TTC549 (cell line): ENCODE data around the gene MED15.
"Not testable (repeated sequence)": the region's sequence is repeated elsewhere in the genome, so short reads cannot be mapped to it uniquely, and the experiment has no call there.

Experiments used
- FAIRE-seq: peaks from 2 replicates; lab custom pipeline; 2012; peaks lifted over from hg19 to GRCh38; lab: Jason Lieb, UNC

MED15 gene

DNA sequence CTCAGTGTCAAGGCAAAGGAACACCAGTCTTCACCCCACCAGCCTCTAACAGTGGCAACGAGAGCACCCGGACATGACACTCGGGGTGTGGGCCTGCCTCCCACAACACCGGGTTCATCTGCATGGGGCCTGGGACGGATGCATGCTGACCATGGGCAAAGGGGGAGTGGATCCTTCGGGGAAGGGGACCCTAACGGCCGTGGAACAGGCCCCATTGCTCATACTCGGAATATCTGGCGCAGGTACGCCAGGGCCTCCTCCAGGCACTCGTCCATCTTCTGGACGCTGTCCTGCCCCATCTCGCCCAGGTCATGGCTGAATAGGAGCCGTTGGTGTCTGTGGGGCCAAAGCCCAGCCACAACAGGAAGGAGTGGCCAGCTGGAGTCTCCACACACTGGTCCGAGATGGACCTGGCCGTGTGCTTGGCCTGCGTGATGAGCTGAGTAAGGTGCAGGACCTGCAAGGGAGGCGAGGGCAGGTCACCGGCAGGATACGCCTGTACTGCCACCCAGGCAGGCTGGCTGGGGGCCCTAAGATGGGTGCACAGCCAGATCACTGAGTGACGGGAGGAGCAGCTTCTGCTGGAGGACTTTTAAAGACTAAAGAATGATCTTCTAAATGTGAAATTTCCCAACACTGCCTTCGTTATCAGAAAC, 96.8 kb downstream of the MED15 start:
- no peak for FAIRE-seq

GRCh38 chr22:20604776-20605221, 97.4 kb downstream of the MED15 start:
- no peak for FAIRE-seq

DNA sequence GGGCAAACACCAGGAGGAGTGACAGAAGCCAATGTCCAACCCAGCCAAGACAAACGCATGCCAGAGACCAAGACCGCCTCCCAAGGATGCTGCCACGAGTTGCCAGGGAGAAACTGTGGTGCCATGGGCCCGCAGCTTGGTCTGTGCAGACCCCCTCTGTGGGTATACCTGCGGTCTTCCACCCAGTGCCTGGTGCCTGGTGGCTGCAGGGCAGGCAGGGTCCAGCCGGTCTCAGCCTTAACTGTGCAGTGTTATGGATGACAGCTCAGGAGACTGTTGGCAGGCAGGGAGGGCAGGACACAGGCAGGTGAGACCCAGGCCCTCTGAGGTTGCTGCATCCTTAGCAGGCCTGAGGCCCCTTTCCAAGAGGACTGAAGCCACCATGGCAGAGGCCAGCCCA, 97.9 kb downstream of the MED15 start:
- FAIRE-seq = no peak

DNA sequence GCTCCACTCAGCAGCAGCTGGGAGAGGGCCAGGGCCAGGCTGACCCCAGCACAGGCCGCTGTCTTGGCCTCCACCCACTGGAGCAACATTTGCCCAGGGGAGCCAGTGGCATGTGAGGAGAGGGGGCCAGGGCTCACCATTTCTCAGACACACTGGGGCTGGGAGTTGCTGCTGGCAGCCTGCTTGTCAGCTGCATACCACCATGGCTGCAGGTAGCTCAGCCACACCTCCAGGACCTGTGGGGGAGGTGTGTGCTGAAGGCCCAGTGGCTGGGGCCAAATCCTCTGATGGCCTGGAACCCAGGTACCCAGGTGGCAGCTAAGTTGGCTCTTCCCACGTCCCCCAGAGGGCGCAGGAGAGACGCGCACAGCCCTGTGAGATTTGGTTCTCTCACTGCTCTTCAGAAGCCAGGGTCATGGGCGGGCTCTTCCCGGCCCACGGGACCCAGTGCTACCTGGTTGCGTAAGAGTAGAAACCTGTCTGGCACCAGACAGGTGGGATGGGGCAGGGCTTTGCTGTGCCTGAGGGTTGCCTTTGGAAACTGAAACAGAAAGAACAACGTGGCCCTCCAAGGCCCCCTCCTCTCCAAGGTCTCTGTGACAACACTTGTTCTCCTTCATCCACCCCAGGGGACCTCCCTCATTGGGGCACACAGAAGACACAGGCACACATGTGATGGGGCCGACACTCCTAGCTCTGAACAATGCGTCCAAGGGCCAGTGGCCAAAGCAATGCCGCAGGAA, 98.8 kb downstream of the MED15 start:
- FAIRE-seq = no peak

GRCh38 chr22:20606784-20607128, 99.3 kb downstream of the MED15 start:
- no peak for FAIRE-seq

DNA sequence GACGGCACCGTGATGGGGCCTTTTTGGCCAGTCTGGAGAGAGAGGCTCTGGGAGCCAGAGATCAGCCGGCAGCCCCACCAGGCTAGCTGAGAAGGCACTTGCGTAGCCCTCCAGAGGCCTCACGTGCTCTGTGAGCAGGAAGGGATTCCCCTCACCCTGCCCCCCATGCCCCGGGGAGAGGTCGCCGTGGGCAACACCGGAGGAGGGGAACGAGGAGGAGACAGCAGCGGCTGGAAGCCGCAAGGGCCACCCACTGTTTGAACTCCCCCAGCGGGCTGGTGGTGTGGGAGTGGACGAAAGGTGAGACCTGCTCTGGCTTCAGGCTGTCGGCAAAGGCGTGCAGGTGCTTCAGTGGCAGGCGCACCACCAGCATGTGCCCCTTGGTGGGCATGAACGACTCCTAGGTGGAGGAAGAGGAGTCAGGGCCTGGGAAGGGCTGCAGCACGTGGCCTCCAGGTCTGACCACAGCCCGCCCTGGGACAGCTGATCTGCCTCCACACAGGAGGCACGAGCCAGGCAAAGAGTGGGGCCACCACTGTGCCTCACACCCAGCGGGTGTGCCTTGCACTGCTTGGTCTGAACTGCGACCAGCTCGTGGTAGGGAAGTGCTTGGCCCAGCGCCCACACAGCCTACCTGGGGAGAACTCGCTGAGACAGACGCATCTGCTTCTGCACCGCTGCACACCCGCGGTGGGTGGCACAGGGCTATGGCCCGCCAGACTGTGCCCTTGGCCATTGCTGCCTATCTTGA, 99.9 kb downstream of the MED15 start:
- no peak for FAIRE-seq

GRCh38 chr22:20610243-20610686, 102.9 kb downstream of the MED15 start:
- no peak for FAIRE-seq

DNA sequence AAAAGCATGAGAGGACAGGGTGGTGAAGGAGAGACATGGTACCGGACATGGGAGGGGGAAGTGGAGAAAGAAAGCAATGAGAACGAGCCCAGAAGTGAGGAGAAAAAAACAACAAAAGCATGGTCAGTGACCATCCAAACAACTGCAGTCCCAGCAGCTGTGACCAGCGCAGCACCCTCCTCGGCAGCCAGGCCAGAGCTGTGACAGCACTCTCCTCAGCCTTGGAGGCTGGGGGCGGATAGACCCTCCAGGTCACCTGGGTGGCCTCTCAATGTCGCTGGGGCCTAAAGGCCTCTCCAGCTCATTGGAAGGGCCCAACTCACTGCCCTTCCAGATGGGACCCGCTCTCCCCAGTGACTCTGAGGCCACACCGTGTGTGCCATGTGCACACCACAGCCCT, 103.3 kb downstream of the MED15 start:
- FAIRE-seq = no peak

- FAIRE-seq = no peak
Observed at GRCh38 chr22:20611418-20611817, 104.0 kb downstream of the MED15 start.

- FAIRE-seq = no peak
Observed at GRCh38 chr22:20613301-20613700, 105.9 kb downstream of the MED15 start.

DNA sequence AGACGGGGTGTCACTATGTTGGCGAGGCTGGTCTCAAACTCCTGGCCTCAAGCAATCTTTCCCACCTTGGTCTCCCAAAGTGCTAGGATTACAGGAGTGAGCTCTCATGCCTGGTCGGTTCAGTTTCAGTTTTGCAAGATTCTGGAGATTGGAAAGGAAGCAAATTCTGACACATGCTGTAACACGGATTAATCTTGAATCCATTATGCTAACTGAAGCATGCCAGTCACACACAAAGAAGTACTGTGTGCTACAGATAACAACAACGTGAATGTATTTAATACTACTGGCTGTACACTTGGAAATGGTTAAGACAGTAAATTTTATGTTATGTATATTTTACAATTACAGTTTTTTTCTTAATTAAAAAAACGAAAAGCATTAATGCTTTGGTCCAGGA, 107.6 kb downstream of the MED15 start:
- FAIRE-seq = no peak

DNA sequence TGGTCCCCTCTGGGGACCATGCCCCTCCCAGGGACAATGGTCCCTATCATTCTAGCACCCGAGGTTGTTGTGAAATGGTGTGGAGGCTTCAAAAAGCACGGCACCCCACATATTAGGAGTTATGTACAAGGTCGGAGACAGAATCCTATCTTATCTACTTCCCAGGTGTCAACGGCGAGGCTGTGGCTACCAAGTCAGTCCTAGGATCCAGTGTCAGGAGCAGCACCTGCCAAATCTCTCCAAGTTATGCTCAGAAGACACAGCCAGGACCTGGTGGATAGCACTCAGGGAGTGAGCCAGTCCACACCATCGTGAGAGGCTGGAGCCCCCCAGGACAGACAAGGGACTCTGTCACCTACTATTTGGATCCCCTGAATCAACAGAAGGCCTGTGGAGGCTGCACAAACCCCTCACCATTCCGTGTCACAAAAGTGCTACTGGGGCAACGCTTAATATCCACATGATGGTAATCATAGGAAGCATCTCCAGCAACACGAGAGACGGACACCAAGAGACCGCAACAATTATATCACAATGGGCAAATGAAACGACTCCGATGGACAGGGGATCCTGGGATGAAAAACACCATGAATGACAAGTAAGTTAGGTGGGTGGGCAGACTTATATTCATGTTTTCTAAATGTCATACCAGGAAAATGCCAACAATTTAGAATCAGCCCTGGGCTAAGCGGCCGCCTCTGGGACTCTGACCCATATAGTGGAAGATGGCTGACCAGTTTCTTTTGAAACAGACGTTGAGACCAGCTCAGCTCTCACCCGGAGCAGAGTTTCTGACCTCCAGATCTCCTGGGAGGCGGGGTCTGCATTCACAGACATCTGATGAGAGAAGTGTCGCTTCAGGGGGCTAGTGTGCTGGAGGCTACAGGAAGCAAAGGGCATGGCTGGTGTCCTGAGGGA, 108.4 kb downstream of the MED15 start:
- no peak for FAIRE-seq

- no peak for FAIRE-seq
Observed at GRCh38 chr22:20616451-20617043, 109.1 kb downstream of the MED15 start.

DNA sequence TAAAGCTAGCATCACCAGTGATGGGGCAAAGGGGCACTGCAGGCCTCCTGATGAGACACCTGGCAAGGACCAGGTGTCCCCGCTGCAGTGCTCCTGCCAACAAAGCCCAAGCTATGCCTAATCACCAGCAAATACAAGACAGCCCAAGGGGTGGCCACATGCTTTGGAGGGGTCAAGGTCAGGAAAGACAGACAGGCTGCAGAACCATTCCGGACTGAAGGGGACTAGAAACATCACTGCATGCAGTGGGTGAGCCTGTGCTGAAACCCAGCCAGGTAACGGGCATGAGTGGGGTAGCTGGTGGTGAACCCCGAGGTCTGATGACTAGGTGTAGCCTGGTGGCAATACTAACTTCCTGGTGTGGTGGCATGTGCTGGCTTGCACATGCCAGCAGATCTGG, 111.1 kb downstream of the MED15 start:
- no peak for FAIRE-seq

GRCh38 chr22:20619045-20619892, 111.9 kb downstream of the MED15 start:
- no peak for FAIRE-seq

DNA sequence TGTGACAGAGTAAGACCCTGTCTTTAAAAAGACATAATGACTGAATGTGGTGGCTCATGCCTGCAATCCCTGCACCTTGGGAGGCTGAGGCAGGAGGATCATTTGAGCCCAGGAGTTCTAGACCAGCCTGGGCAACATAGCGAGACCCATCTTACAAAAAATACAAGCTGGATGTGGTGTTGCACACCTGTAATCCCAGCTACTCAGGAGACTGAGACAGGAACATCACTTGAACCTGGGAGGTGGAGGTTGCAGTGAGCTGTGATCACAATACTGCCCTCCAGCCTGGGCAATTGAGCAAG, 112.4 kb downstream of the MED15 start:
- not testable (repeated sequence) for FAIRE-seq

GRCh38 chr22:20621162-20621561, 113.8 kb downstream of the MED15 start:
- FAIRE-seq = no peak

DNA sequence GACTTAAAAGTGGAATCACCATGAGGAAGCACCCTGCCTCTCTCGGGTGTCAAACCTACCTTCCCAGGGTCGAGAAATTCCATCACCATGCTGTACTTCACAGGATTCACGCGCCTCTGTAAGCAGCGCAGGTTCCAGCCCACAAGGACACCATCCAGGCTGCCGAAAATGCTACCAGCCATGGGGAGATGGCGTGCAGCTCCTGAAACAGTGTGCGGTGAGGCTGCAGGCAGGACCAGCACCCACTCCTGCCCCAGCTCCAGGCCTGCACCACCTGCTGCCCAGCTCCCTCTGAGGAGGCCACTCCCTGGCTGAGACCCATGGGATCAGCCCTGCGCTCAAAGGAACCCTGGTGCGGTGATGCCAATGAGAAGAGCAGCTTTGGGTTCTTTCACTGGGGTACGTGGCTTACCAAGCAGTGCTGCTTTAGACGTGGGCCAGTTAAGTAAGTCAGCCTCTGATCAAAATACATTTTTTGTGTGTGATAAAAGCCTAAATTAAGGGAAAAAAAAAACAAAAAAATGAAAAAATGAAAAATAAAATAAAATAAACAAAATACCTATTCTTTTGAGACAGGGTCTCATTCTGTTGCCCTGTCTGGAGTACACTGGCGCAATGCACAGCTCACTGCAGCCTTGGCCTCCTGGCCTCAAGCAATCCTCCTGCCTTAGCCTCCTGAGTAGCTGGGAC, 115.4 kb downstream of the MED15 start:
- FAIRE-seq = no peak

DNA sequence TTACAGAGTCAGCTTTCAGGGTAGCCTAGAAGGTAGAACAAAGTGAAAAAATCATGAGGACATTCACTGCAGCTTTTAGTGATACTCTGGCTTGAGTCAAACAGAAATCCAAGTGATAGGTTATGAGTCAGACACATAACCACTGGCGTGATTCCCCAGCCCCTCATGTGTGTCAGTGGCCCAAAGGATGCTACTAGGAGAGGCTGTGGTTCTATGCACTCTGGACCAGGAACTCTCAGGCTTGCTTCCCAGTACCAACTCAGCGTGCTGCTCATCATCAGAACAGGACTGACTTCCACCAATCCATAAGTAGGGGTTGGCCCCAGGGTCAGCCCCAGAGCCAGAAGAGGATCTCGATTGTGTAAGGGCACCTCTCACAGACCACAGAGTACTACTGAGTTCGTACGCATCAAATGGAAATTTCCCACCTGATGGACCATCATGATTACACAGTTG, 116.8 kb downstream of the MED15 start:
- FAIRE-seq = no peak

DNA sequence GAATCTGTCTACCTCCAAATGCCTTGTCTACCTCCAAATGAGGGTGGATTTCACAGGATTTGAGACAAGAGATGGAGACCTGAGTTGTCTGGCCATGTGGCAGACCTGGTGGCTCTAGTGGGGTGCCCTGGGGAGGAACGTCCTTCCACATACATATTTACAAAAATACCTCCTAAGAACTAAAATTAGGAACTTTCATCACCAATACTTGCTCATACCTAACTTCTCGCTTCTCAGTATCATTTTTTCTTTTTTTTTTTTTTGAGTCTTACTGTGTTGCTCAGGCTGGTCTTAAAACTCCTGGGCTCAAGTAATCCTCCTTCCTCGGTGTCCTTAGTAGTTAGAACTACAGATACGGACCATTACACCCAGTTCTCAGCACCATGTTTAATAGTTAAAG, 117.9 kb downstream of the MED15 start:
- no peak for FAIRE-seq
